Smooth muscle cell (in vitro differentiated cells): ENCODE results near the gene STEAP3. TPM values are rescaled to one million over a fixed set of nuclear protein-coding genes. Genes with fewer than 3 reads are reported as not detected.

Source experiments
- DNase-seq: peaks from one replicate; lab custom pipeline; 2025; ENCODE audit not compliant: unreplicated experiment; lab: John Stamatoyannopoulos, UW
- H2AFZ ChIP-seq: fragments of 200-600 bp; sonication (generic); 2 replicates; pipeline ENCODE4 v1.6.0; 2016; ENCODE audit warnings: antibody characterized with exemption, low read depth, mild to moderate bottlenecking
- H3F3A ChIP-seq: fragments of 200-600 bp; sonication (generic); 2 replicates; pipeline ENCODE4 v1.6.0; 2017; ENCODE audit warnings: antibody characterized with exemption, low read depth
- H3K27ac ChIP-seq: fragments of 200-600 bp; sonication (generic); 2 replicates; pipeline ENCODE4 v1.5.1; 2016; ENCODE audit warnings: low read depth, mild to moderate bottlenecking
- H3K27me3 ChIP-seq: fragments of 200-600 bp; sonication (generic); 2 replicates; pipeline ENCODE4 v1.6.1; 2016; ENCODE audit warnings: low read depth, mild to moderate bottlenecking
- H3K36me3 ChIP-seq: fragments of 200-600 bp; sonication (generic); 2 replicates; pipeline ENCODE4 v1.5.1; 2016; ENCODE audit warnings: low read depth
- H3K4me1 ChIP-seq: fragments of 200-600 bp; sonication (generic); 2 replicates; pipeline ENCODE4 v1.5.1; 2016; ENCODE audit warnings: low read depth
- H3K4me2 ChIP-seq: fragments of 200-600 bp; sonication (generic); 2 replicates; pipeline ENCODE4 v1.6.0; 2016; ENCODE audit warnings: mild to moderate bottlenecking
- H3K4me3 ChIP-seq: fragments of 200-600 bp; sonication (generic); 2 replicates; pipeline ENCODE4 v1.5.1; 2016; ENCODE audit warnings: mild to moderate bottlenecking
- H3K79me2 ChIP-seq: fragments of 200-600 bp; sonication (generic); 2 replicates; pipeline ENCODE4 v1.6.0; 2016; ENCODE audit warnings: low read depth, mild to moderate bottlenecking
- H3K9ac ChIP-seq: fragments of 200-600 bp; sonication (generic); 2 replicates; pipeline ENCODE4 v1.6.0; 2016; ENCODE audit warnings: low read depth
- H3K9me3 ChIP-seq: fragments of 200-600 bp; sonication (generic); replicated peaks from 2 replicates; pipeline ENCODE4 v1.5.1; 2016; ENCODE audit warnings: low read depth
- H4K20me1 ChIP-seq: fragments of 200-600 bp; sonication (generic); 2 replicates; pipeline ENCODE4 v1.6.0; 2016; ENCODE audit warnings: low read depth
- CTCF ChIP-seq: fragments of 200-600 bp; sonication (generic); IDR thresholded peaks from 2 replicates; pipeline ENCODE4 v1.5.1; 2017; ENCODE audit warnings: borderline replicate concordance, mild to moderate bottlenecking, antibody characterized with exemption; ENCODE audit not compliant: insufficient read depth, poor library complexity, severe bottlenecking
- WGBS: methylation state at CpG from one replicate; pipeline ENCODE4 v1.1.7; 2016; ENCODE audit warnings: low lambda C conversion rate; 5-methylcytosine and 5-hydroxymethylcytosine counted together
- polyA plus RNA-seq: library from polyadenylated mRNA; unstranded; fragments of >200 nt; fragmentation: Nextera tagmentation; extraction: Ambion mirVana; gene quantifications from 2 replicates; pipeline ENCODE4 v1.2.1, GENCODE V29; 2016
- total RNA-seq: library from RNA; depleted of rRNA; stranded (reverse); fragments of >200 nt; gene quantifications from 2 replicates; pipeline ENCODE4 v1.2.3, GENCODE V29; 2014

STEAP3 gene
- total and polyA plus RNA-seq, 2 experiments from 2014 or later: 0.87 to 2.9 TPM

GRCh38 chr2:119293900-119294299 is 70.3 kb downstream of the STEAP3 start:
- Histone ChIP-seq H3K4me3 (no peak overlapping the region), H3K27me3 (no peaks in the 10 kb centered on the region), H3F3A (no peaks in the 10 kb centered on the region), H3K27ac (no peak overlapping the region), H2AFZ (no peak overlapping the region), H3K36me3 (no peaks in the 10 kb centered on the region), H4K20me1 (no peaks in the 10 kb centered on the region), H3K9me3 (no peaks in the 10 kb centered on the region), H3K4me2 (no peak overlapping the region), H3K79me2 (no peaks in the 10 kb centered on the region), H3K9ac (no peak overlapping the region), H3K4me1 (no peaks in the 10 kb centered on the region)
- no peak for DNase-seq
- 78% methylated on average over 7 of the region's 7 CpGs for WGBS
- TF ChIP-seq CTCF: no peak

- no peak overlapping the region for H3K4me3 ChIP-seq
- H3K9ac ChIP-seq: no peak overlapping the region
- no peaks in the 10 kb centered on the region for H3K79me2 ChIP-seq
- no peaks in the 10 kb centered on the region for H4K20me1 ChIP-seq
- no peaks in the 10 kb centered on the region for H3K4me1 ChIP-seq
- H3K27ac ChIP-seq: no peak overlapping the region
- H3F3A ChIP-seq: no peaks in the 10 kb centered on the region
- no peak for DNase-seq
- WGBS: 97% methylated on average over 14 of the region's 14 CpGs
- no peaks in the 10 kb centered on the region for H3K36me3 ChIP-seq
- no peak for TF ChIP-seq CTCF
- H3K9me3 ChIP-seq: no peaks in the 10 kb centered on the region
- H3K4me2 ChIP-seq: no peak overlapping the region
- no peak overlapping the region for H2AFZ ChIP-seq
- no peaks in the 10 kb centered on the region for H3K27me3 ChIP-seq
Measured at GRCh38 chr2:119294671-119295070, 71.0 kb downstream of the STEAP3 start.

GRCh38 chr2:119295688-119296375 is 72.2 kb downstream of the STEAP3 start:
- Histone ChIP-seq H2AFZ (no peak overlapping the region), H3K36me3 (no peaks in the 10 kb centered on the region), H3K4me1 (no peaks in the 10 kb centered on the region), H3K4me2 (no peak overlapping the region), H3K9ac (no peak overlapping the region), H3K27me3 (no peaks in the 10 kb centered on the region), H3F3A (no peaks in the 10 kb centered on the region), H3K79me2 (no peaks in the 10 kb centered on the region), H3K4me3 (no peak overlapping the region), H3K9me3 (no peaks in the 10 kb centered on the region), H3K27ac (no peak overlapping the region), H4K20me1 (no peaks in the 10 kb centered on the region)
- no peak for DNase-seq
- WGBS: 90% methylated on average over 10 of the region's 10 CpGs
- TF ChIP-seq CTCF: no peak

GRCh38 chr2:119301413-119301812 is 77.8 kb downstream of the STEAP3 start:
- DNase-seq: no peak
- Histone ChIP-seq H3K79me2 (no peaks in the 10 kb centered on the region), H2AFZ (no peak overlapping the region), H3K9ac (no peak overlapping the region), H3K27me3 (no peaks in the 10 kb centered on the region), H3K36me3 (no peaks in the 10 kb centered on the region), H3F3A (no peaks in the 10 kb centered on the region), H3K4me3 (no peak overlapping the region), H3K4me1 (peaks cover 4% of the 10 kb centered on the region), H3K9me3 (no peaks in the 10 kb centered on the region), H3K4me2 (no peak overlapping the region), H4K20me1 (no peaks in the 10 kb centered on the region), H3K27ac (no peak overlapping the region)
- WGBS: 96% methylated on average over 6 of the region's 6 CpGs
- TF ChIP-seq CTCF: no peak
